Dedifferentiated amniotic fluid mesenchymal stem cell (primary cell): ENCODE measurements around the gene TMEM145.
A peak's percentile ranks its signal among the peaks of the same experiment; 100 is the strongest.

Experiments used
- DNase-seq: peaks from one replicate; pipeline ENCODE4 v3.0.0-alpha.2; 2016; ENCODE audit errors: extremely low spot score

The TMEM145 gene

DNA sequence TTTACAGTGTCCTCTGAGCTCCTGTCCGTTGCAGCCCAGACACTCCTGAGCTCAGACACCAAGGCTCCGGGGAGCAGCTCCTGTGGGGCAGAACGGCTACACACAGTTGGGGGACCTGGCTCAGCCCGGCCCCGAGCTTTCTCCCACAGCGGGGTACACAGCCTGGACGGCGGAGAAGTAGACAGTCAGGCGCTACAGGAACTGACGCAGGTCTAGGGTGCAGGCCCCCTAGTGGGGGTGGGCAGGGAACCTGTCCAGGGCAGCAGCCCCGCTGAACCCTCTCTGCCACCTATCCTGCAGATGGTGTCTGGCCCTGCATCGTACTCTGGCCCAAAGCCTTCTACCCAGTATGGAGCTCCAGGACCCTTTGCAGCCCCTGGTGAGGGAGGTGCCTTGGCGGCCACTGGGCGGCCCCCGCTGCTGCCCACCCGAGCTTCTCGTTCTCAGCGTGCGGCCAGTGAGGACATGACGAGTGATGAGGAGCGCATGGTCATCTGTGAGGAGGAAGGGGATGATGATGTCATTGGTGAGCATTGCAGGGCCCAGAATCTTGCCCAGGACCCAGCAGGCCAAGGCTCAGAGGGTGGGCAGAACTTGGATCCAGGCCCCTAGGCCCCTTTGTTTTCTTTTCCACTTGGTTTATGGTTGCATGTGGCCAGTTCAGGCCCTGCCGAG is 24.1 kb upstream of the TMEM145 start:
- DNase-seq, result no peak

DNA sequence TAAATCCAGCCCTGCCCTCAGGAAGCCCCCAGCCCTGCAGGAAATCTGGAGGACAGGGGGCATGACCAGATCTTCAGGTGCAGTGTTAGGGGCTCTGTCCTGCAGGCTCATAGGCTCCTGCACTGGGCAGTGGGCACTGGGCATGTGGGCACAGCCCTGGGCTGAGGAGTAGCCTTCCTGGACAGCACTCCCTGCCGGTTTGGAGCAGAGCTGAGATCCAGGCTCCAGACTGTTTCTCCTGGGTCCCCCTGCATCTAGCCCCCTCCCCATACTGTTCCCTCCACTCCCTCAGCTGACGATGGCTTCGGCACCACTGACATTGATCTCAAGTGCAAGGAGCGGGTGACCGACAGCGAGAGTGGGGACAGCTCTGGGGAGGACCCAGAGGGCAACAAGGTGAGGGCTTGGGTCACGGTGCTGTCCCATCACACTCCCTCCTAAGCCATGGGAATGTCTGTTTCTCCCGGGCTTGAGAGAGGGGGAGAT is 23.5 kb upstream of the TMEM145 start:
- no peak for DNase-seq

DNA sequence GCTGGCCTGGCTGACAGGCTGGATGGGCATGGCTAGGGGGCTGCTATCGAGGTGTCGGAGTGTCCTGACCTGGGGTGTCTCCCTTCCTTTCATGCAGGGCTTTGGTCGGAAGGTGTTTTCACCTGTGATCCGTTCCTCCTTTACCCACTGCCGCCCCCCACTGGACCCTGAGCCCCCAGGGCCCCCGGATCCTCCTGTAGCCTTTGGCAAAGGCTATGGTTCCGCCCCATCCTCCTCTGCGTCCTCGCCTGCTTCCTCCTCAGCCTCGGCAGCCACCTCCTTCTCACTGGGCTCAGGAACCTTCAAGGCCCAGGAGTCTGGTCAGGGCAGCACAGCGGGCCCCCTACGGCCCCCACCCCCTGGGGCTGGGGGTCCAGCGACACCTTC is 23.0 kb upstream of the TMEM145 start:
- DNase-seq, result no peak

GRCh38 chr19:42290523-42291434 is 22.3 kb upstream of the TMEM145 start:
- no peak for DNase-seq

DNA sequence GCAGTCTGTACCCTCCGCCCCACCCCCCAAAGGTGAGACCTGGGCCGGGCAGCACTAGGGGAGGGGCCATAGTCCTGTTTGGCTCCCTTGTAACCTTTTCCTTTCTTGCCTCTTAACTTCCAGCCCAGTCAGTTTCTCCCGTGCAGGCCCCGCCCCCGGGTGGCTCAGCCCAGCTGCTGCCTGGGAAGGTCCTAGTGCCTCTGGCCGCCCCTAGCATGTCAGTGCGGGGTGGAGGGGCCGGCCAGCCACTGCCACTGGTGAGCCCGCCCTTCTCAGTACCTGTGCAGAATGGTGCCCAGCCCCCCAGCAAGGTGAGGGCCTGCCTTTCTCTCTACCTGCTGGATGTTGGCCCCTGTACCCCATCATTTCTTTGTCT is 21.7 kb upstream of the TMEM145 start:
- no peak for DNase-seq

- no peak for DNase-seq
Measured at GRCh38 chr19:42292042-42292960, 20.8 kb upstream of the TMEM145 start.

GRCh38 chr19:42292963-42293362 is 20.1 kb upstream of the TMEM145 start:
- DNase-seq, result no peak

DNA sequence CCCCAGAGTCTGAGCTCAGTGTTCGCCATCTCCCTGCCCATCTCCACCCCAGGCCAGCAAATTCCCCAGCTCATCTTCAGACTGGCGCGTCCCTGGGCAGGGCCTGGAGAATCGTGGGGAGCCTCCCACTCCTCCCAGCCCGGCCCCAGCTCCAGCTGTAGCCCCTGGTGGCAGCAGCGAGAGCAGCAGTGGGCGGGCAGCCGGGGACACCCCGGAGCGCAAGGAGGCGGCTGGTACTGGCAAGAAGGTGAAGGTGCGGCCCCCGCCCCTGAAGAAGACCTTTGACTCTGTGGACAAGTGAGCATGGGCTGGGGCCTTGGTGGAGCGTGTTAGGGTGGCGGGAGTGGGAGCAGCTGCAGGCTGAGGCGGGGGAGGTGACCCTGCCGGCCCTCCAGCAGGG is 19.6 kb upstream of the TMEM145 start:
- DNase-seq, result no peak

- DNase-seq, result no peak
Measured at GRCh38 chr19:42293948-42294347, 19.2 kb upstream of the TMEM145 start.

DNA sequence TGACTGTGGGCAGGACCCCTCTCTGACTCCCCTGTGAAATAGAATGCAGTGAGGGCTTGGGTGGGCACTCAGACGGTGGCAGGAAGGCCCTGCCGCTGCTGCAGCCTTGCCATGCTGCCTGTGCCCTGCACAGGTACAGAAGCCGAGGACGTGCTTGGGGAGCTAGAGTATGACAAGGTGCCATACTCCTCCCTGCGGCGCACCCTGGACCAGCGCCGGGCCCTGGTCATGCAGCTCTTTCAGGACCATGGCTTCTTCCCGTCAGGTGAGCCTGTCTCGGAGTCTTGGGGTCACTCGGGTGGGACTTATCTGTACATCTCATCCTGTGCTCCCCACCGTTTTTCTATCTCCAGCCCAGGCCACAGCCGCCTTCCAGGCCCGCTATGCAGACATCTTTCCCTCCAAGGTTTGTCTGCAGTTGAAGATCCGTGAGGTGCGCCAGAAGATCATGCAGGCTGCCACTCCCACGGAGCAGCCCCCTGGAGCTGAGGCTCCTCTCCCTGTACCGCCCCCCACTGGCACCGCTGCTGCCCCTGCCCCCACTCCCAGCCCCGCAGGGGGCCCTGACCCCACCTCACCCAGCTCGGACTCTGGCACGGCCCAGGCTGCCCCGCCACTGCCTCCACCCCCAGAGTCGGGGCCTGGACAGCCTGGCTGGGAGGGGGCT is 18.5 kb upstream of the TMEM145 start:
- DNase-seq, result no peak

- no peak for DNase-seq
Measured at GRCh38 chr19:42295342-42295741, 17.8 kb upstream of the TMEM145 start.

DNA sequence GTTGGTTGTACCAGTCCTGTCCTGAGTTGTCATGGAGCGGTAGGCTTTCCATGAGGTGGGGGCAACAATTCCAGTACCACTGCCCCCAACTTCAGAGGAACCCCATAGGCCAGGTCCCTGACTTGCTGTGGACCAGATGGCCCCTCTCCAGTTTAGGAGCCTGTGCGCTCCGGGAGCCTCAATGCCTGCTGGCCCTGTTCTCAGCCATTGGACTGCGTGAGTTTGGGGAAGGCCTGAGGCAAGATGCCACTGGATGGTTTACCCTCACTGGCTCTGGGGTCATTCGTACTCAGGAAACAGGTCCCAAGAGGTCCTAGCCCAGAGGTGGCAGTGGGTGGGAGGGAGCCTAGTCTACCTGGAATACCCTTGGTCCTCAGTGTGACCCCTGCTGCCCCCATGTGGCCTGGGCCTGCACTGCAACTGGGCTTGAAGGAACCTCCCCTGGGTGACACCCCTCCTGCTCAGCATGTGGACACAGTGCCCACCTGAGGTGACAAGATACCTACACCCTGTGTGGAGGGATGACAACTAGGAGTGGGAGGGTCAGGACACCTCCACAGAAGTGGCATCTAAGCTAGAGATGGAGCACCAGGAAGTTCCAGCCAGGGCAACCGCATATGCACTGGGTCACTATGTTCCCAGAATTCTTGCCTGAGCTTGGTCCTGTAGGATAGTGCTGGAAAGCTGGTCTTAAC is 17.1 kb upstream of the TMEM145 start:
- peak; percentile 36 for DNase-seq

- no peak for DNase-seq
Measured at GRCh38 chr19:42297039-42297438, 16.1 kb upstream of the TMEM145 start.

DNA sequence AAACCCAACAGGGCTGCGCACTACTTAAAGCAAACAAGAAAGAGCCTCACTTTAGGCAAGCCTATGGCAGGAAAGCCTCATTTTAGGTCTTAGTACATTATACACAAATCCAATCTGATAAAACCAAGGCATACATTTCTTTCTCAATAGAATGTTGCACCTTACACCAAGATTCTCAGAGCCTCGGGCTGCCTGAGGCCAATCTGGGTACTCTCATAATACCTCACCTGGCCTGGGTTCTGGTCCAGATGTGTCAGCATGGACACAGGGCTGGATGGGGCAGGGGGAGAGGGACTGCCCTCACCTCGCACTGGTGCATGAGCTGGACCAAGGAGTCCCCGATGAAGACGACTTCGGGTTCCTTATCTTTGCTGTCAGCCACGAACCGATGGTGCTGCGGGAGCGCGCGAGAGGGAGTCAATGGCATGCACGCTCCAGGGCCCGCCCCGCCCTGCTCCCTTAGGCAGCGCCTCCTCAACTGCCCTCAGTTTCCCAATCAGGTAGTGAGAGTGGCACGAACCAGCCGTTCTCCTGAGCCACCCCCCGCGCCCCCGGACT is 11.4 kb upstream of the TMEM145 start, which contains the start of gene PRR19:
TSS of gene PRR19 (plus strand) at position 487 of the 558 bp plus-strand sequence. CDS start 7,453 bp downstream, outside the sequence.
- no peak for DNase-seq

DNA sequence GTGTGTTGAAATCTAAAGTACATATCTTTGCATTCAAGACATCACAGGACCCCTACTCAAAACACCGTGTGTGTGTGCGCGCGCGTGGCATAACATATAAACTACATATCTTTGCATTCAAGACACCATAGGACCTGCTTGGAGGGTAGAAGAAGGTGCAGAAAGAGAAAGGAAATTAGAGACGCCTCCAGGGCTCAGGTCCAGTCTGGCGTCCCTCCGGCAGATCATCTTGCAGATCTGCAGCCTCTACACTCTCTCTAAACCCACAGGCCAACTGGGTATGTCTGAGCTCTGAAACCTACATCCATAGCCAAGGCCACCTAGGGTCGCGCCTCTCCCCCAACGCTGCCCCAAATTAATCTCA is 10.0 kb upstream of the TMEM145 start:
- DNase-seq, result no peak

DNA sequence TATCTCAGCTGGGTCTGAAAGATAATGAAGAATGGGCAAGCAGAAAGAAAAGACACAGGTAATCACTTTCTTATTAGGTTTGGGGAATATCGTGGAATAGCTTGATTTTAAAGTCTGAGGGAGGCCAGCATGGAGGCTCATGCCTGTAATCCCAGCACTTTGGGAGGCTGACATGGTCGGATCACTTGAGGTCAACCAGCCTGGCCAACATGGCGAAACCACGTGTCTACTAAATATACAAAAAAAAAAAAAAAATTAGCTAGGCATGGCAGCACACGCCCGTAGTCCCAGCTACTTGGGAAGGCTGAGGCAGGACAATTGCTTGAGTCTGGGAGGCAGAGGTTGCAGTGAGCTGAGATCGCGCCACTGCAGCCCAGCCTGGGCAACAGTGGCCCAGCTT is 9.2 kb upstream of the TMEM145 start:
- no peak for DNase-seq

DNA sequence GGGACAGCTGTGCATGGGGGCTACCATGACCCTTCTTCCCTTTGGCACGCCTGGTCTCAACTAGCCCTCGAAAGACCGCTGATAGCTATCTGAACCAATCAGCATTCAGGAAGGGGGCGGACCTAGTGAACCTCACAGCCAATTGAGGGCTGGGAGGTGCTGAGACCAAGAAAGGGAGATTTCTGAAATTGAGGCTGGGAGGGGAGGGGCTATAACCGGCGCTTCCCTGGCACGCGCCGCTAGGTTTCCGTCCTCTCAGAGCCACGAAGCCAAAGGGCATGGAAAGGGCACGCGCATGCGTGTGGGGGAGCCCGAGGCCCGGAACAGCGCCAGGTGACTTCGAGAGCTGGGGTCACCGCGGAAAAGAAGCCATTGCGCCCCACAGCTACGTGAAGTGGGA is 6.5 kb upstream of the TMEM145 start:
- no peak for DNase-seq

DNA sequence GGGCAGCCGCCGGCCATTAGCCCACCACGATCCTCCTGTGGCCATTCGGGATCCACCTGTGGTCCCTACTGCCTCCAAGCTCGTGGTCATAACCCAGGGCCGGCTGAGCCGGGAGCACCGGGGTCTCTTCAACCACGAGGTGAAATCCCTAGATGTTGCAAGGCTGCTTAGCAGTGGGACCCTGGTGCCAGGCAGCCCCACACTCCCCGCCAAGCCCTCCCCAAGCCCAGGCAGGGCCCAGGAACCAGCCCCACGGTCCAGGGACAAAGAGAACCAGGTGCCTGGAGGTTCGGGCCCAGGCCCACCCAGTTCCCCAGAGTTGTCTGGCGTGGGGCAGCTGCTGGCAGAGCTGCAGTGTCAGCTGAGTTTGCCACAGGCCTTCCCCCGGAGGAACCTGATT is 3.4 kb upstream of the TMEM145 start:
- no peak for DNase-seq

GRCh38 chr19:42311657-42312056 is 1.5 kb upstream of the TMEM145 start:
- no peak for DNase-seq

- DNase-seq, result no peak
Measured at GRCh38 chr19:42312370-42312769, 739 bp upstream of the TMEM145 start.
